ENCODE results near the gene VPS18. TPM values are rescaled to one million over a fixed set of nuclear protein-coding genes. Genes with fewer than 3 reads are reported as not detected.

Gene VPS18
- total RNA-seq, 1 donor from 2014 or later, result 27.5 TPM

- no peak for DNase-seq
These were observed 22.3 kb upstream of the VPS18 start for GRCh38 chr15:40871749-40872617.

- DNase-seq, result no peak
These were observed 21.2 kb upstream of the VPS18 start for GRCh38 chr15:40872791-40873693.

- DNase-seq, result peak; percentile 38
These were observed 20.3 kb upstream of the VPS18 start, which contains the start of gene RHOV for GRCh38 chr15:40873694-40874561. TSS of gene RHOV (minus strand) at chr15:40874234. CDS start at chr15:40874139, 95 bp downstream.

- no peak for DNase-seq
These were observed 18.1 kb upstream of the VPS18 start for GRCh38 chr15:40875991-40876730.

- DNase-seq, result no peak
These were observed 16.6 kb upstream of the VPS18 start for GRCh38 chr15:40877694-40878093.

GRCh38 chr15:40878785-40879184, 15.5 kb upstream of the VPS18 start:
- no peak for DNase-seq

DNA sequence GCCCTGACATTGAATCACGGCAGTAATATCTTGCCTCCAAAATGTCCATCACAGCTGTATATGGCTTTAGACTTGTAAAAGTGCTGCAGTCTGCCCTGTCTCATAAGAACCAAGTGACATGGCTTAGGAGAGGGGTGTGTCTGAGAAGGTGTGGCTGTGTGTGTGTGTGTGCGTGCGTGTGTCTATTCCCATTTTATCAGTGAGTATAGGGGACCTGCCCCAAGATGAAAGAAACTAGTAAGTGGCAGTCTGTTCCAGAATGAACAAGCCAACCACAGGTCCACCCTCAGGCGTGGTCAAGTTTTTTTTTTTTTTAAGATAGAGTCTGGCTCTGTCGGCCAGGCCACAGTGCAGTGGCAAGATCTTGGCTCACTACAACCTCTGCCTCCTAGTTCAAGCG, 14.6 kb upstream of the VPS18 start:
- DNase-seq, result no peak

GRCh38 chr15:40881351-40881750, 12.9 kb upstream of the VPS18 start:
- no peak for DNase-seq

GRCh38 chr15:40886586-40886985, 7.7 kb upstream of the VPS18 start:
- no peak for DNase-seq

DNA sequence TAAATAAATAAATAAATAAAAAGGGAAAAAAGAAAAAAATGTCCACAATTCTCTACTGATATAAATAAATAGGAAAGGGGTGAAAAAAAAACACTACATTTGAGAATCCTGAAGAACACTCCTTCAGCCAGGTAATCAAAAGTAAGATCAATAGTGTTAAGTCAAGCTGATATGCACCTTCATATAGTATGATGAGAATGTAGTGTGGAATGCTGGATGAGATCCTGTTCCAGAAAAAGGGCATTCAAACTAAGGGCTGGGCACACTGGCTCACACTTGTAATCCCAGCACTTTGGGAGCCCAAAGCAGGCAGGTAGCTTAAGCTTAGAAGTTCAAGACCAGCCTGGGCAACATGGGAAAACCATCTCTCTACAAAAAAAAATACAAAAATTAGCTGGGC, 5.1 kb upstream of the VPS18 start:
- no peak for DNase-seq

GRCh38 chr15:40891138-40891537, 3.1 kb upstream of the VPS18 start:
- DNase-seq, result no peak

DNA sequence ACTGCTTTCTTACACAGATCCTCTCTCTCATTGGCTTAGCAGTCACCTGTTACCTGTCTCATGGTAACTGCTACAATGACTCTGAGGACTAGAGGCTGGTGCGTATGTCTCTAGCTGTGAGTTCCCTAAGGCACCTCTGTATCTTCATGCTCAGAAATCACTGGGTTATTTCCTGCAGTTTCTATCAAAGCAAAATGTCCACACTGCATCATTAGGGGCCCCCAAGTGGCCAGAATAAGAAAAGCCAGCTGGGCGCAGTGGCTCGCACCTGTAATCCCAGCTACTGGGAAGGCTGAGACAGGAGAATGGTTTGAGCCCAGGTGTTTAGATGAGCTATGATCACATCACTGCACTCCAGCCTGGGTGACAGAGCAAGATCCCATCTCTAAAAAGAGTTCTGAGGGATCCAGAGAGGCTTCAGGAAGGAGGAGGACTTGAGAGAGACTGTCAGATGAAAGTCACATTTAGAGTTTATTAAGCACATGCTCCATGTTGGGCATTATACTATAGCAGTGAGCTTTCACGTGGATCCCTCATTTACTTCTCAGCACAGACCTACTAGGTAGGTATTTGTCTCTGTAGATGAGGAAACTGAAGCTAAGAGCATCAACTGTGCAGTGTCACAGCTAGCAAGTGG, 2.3 kb upstream of the VPS18 start:
- peak; percentile 16 for DNase-seq

DNA sequence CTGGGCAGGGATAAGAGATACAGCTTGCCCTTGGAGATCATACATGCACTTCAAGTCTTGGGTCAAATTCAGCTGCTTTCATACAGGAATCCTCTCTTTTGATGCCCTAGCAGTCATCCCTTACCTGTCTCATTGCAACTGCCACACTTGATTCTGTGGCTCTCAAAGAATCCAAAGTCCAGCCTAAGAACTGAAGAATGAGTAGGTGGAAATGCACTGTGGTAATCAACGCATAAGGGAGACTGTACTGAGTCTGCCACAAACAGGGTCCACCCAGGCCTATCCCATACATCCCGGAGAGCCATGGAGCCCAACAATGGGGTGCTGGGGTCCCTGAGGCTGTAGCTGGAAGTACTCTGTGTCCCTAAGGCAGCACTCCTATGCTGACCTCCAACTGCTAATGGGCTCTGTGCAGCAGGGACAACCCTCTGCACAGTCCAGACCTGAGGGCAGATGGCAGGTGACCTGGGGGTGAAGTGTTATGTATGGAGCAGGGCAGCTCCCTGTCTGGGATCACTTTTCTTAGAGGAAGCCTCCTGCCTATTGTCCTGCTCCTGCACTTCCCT, 1.7 kb upstream of the VPS18 start:
- DNase-seq, result no peak

DNA sequence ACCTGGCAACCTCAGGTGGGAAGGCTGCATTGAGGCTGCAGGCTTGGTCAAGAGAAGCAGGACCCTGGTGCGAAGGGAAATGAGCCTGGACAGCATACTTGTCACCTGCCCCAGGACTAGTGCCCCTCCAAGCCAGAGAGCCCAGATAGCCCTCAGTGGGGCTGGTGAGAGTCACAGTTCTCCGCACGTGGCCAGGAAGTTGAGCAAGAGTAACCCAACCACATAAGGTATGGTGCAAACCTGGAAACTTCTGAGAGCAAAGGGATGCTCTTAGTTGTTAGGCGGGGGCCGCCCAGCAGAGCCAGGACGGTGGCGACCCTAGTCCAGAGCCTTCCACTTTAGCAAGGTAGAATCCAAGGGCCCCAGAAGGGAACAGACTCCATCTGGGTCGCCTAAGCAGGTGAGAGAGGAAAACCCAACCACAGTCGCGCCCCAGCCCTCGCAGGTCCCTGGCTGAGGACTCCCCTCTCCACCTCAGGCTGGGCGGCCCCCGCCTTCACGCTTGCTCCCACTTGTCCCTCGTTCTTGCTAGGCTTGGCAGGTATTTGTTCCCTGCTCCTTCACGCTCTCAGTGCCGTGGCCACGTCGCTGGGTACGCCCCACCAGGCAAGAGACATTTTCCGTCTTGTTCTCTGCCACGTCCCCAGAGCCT, 1.1 kb upstream of the VPS18 start:
- DNase-seq, result no peak

DNA sequence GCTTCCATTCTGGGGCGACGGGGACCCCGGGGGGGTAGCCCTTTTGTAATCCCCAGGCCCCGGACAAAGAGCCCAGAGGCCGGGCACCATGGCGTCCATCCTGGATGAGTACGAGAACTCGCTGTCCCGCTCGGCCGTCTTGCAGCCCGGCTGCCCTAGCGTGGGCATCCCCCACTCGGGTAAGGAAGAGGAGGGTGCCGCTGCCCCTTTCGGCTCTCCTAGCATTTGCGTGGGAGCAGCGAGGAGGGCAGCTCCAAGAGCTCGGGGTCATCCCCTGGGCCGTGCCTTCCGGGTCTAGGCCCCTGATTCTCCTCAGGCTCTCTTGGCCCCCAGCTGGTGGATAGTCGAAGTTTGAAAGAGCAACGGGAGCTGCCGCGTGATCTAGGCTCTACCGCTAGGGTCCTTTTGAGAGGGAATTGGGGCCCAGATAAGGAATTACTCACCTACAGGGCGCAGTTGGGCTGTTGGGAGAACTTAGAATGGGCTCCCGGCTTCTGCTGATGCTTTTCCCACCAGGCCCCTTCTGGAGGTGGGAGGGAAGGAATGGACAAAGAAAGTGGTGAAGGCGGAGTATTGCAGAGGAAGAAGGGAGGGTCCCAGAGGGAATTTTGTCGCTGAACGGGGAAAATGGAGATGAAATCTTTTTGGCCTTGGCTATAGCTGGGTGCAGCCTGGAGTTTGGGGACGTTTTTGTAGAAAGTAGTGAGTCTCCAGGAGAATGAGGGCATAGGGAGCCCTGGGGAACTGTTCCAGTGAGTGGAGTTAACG, 615 bp downstream of the VPS18 start:
- no peak for DNase-seq

DNA sequence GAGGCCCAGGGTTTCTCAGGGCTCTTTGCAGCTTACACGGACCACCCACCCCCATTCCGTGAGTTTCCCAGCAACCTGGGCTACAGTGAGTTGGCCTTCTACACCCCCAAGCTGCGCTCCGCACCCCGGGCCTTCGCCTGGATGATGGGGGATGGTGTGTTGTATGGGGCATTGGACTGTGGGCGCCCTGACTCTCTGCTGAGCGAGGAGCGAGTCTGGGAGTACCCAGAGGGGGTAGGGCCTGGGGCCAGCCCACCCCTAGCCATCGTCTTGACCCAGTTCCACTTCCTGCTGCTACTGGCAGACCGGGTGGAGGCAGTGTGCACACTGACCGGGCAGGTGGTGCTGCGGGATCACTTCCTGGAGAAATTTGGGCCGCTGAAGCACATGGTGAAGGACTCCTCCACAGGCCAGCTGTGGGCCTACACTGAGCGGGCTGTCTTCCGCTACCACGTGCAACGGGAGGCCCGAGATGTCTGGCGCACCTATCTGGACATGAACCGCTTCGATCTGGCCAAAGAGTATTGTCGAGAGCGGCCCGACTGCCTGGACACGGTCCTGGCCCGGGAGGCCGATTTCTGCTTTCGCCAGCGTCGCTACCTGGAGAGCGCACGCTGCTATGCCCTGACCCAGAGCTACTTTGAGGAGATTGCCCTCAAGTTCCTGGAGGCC, 5.4 kb downstream of the VPS18 start:
- no peak for DNase-seq

GRCh38 chr15:40900256-40901052, 6.2 kb downstream of the VPS18 start:
- DNase-seq, result no peak

- no peak for DNase-seq
These were observed 6.8 kb downstream of the VPS18 start for GRCh38 chr15:40901053-40901443.

Data from occipital lobe (tissue), 2 donors.